Lung (tissue), 12 donors: Measurements from ENCODE around the gene CDK12. TPM values are rescaled to one million over a fixed set of nuclear protein-coding genes. Genes with fewer than 3 reads are reported as not detected.
"Not testable (repeated sequence)": the region's sequence is repeated elsewhere in the genome, so short reads cannot be mapped to it uniquely, and the experiment has no call there.

ENCODE experiments used
- ATAC-seq: fragments of 200-7000 bp; cut with Tn5 transposase; one replicate; pipeline ENCODE4 v1.9.1; 2020; ENCODE audit warnings: moderate number of reproducible peaks; ENCODE audit not compliant: insufficient read depth, low FRiP score
- DNase-seq, 3 donors: peaks; one replicate each; pipeline ENCODE4 v3.0.0-alpha.2; 2013 to 2017
- H3K27ac ChIP-seq, 2 donors: one replicate each; pipeline ENCODE4 v1.5.1; 2013; ENCODE audit warnings: mild to moderate bottlenecking in 2 of 2, moderate library complexity in 2 of 2, control low read depth in 1 of 2, inconsistent platforms in 1 of 2, low read depth in 1 of 2, low read length in 1 of 2
- H3K27me3 ChIP-seq, 3 donors: one replicate each; pipeline ENCODE4 v1.5.1; 2013; ENCODE audit warnings: low read length in 2 of 3; ENCODE audit not compliant: control insufficient read depth in 3 of 3, insufficient read depth in 3 of 3
- H3K36me3 ChIP-seq, 4 donors: one replicate each; pipeline ENCODE4 v1.5.1; 2013; ENCODE audit warnings: low read length in 4 of 4, mild to moderate bottlenecking in 1 of 4, moderate library complexity in 1 of 4; ENCODE audit not compliant: control insufficient read depth in 4 of 4, insufficient read depth in 4 of 4
- H3K4me1 ChIP-seq, 5 donors: one replicate each; pipeline ENCODE4 v1.5.1; 2013; ENCODE audit warnings: low read length in 5 of 5, mild to moderate bottlenecking in 2 of 5, moderate library complexity in 1 of 5; ENCODE audit not compliant: control insufficient read depth in 5 of 5, insufficient read depth in 5 of 5
- H3K4me3 ChIP-seq: one replicate; pipeline ENCODE4 v1.5.1; 2013; ENCODE audit warnings: mild to moderate bottlenecking, control low read depth, moderate library complexity
- H3K9ac ChIP-seq, 2 donors: one replicate each; pipeline ENCODE4 v1.5.1; 2013; ENCODE audit warnings: low read length in 2 of 2, control low read depth in 1 of 2; ENCODE audit not compliant: insufficient read depth in 1 of 2
- H3K9me3 ChIP-seq, 4 donors: one replicate each; pipeline ENCODE4 v1.5.1; 2013; ENCODE audit warnings: low read length in 3 of 4, mild to moderate bottlenecking in 1 of 4, moderate library complexity in 1 of 4; ENCODE audit not compliant: control insufficient read depth in 4 of 4, insufficient read depth in 3 of 4
- WGBS, 2 donors: extraction: QIAGEN DNeasy Blood & Tissue Kit; methylation state at CpG; one replicate each; pipeline ENCODE4 v1.1.7; 2013; 5-methylcytosine and 5-hydroxymethylcytosine counted together
- polyA plus RNA-seq, 2 donors: library from polyadenylated mRNA; stranded (reverse); fragments of 200-250 nt; gene quantifications; one replicate each; pipeline ENCODE4 v1.2.1, GENCODE V29; 2013
- total RNA-seq, 2 donors: library from RNA; depleted of rRNA in 1 of 2; stranded (reverse); fragments of >200 nt in 1 of 2; gene quantifications; one replicate each; pipeline ENCODE4 v1.2.1, GENCODE V29; 2014 to 2021
- TF ChIP-seq, protein P1 (sequence below): IDR thresholded peaks from 2 replicates; pipeline ENCODE4 v1.5.1; 2012; ENCODE audit warnings: mild to moderate bottlenecking; ENCODE audit errors: control extremely low read depth, extremely low read depth
- donor health status: control.
- donor health status: control.
- donor health status: Bipolar disorder and iron deficiency.
- donor health status: healthy.
- donor health status: DM: yes; HTN: yes; CAD: no.

The CDK12 gene
- total and polyA plus RNA-seq, 4 donors: 12.3 to 56.2 (median 35.5) TPM

DNA sequence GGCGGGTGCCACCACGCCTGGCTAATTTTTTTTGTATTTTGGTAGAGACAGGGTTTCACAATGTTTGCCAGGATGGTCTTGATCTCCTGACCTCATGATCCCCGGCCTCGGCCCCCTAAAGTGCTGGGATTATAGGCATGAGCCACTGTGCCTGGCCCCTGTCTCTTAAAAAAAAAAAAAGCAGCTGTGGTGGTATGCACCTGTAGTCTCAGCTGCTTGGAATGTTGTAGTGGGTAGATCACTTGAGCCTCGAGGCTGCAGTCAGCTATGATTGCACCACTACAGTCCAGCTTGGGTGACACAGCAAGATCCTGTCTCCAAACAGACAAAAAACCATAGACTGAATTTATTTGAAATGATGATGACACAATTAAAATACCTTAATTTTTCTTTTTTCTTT, 24.3 kb downstream of the CDK12 start:
- H3K4me3 ChIP-seq: no peak overlapping the region
- no peaks in the 10 kb centered on the region for H3K9me3 ChIP-seq
- no peaks in the 10 kb centered on the region for H3K27me3 ChIP-seq
- 75 to 80% methylated on average over 5 of the region's 5 CpGs for WGBS, 2 donors
- H3K27ac ChIP-seq: no peak overlapping the region
- H3K9ac ChIP-seq: no peak overlapping the region
- TF ChIP-seq, protein P1, sequence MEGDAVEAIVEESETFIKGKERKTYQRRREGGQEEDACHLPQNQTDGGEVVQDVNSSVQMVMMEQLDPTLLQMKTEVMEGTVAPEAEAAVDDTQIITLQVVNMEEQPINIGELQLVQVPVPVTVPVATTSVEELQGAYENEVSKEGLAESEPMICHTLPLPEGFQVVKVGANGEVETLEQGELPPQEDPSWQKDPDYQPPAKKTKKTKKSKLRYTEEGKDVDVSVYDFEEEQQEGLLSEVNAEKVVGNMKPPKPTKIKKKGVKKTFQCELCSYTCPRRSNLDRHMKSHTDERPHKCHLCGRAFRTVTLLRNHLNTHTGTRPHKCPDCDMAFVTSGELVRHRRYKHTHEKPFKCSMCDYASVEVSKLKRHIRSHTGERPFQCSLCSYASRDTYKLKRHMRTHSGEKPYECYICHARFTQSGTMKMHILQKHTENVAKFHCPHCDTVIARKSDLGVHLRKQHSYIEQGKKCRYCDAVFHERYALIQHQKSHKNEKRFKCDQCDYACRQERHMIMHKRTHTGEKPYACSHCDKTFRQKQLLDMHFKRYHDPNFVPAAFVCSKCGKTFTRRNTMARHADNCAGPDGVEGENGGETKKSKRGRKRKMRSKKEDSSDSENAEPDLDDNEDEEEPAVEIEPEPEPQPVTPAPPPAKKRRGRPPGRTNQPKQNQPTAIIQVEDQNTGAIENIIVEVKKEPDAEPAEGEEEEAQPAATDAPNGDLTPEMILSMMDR: no peak
- DNase-seq (peak in 1 of 3 donors; percentile 7), ATAC-seq (peak; percentile 41)
- peaks cover 3 to 13% (median 7%) of the 10 kb centered on the region in 4 donors for H3K36me3 ChIP-seq
- no peaks in the 10 kb centered on the region for H3K4me1 ChIP-seq

GRCh38 chr17:39486242-39486641, 25.0 kb downstream of the CDK12 start:
- Histone ChIP-seq H3K36me3 (peaks cover 3 to 16% (median 8%) of the 10 kb centered on the region in 4 donors), H3K9ac (no peak overlapping the region), H3K4me1 (no peaks in the 10 kb centered on the region), H3K4me3 (no peak overlapping the region), H3K27me3 (no peaks in the 10 kb centered on the region), H3K27ac (peak overlapping the region in 1 of 2 donors; percentile 59), H3K9me3 (no peaks in the 10 kb centered on the region)
- TF ChIP-seq, protein P1: no peak
- 45 to 66% methylated on average over 2 of the region's 2 CpGs for WGBS, 2 donors
- DNase-seq (no peak), ATAC-seq (no peak)

GRCh38 chr17:39487490-39487889, 26.2 kb downstream of the CDK12 start:
- 94 to 96% methylated on average over 3 of the region's 3 CpGs for WGBS, 2 donors
- ATAC-seq: not testable (repeated sequence)
- peaks cover 2 to 16% (median 9%) of the 10 kb centered on the region in 4 donors for H3K36me3 ChIP-seq

DNA sequence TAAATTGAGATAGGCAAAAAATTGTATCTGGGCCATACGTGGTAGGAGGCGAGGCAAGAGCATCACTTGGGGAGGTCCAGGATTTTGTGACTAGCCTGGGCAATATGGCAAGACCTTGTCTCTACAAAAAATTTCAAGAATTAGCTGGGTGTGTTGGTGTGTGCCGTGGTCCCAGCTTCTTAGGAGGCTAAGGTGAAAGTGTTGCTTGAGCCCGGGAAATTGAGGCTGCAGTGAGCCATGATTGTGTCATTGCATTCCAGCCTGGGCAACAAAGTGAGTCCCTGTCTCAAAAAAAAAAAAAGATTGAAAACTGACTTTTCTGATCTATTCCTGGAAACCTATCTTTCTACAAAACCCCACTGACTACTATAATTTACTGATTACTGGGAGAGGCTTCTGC, 26.7 kb downstream of the CDK12 start:
- Histone ChIP-seq H3K9me3 (no peaks in the 10 kb centered on the region), H3K27me3 (no peaks in the 10 kb centered on the region), H3K27ac (no peak overlapping the region), H3K4me1 (no peaks in the 10 kb centered on the region), H3K4me3 (no peak overlapping the region), H3K9ac (no peak overlapping the region), H3K36me3 (peaks cover 0 to 18% (median 11%) of the 10 kb centered on the region in 4 donors)
- no peak for ATAC-seq
- DNase-seq: no peak
- TF ChIP-seq, protein P1: no peak
- 95 to 96% methylated on average over 4 of the region's 4 CpGs for WGBS, 2 donors

More at GRCh38 chr17:39487490-39487889, 26.2 kb downstream of the CDK12 start:
- H3K9me3 ChIP-seq, H3K4me1 ChIP-seq, H3K9ac ChIP-seq, H3K27ac ChIP-seq, DNase-seq, H3K4me3 ChIP-seq, H3K27me3 ChIP-seq: not testable (repeated sequence)

DNA sequence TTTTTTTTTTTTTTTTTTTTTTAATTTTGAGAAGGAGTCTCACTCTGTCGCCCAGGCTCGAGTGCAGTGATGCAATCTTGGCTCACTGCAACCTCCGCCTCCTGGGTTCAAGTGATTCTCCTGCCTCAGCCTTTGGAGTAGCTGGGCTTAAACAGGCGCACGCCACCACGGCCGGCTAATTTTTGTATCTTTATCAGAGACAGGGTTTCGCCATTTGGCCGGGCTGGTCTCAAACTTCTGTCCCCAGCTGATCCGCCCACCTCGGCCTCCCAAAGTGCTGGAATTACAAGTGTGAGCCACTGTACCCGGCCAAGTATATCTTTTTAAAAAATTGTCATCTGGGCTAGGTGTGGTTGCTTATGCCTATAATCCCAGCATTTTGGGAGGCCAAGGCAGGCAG, 35.6 kb downstream of the CDK12 start:
- peaks cover 7 to 38% (median 37%) of the 10 kb centered on the region in 4 donors for H3K36me3 ChIP-seq
- not testable (repeated sequence) for H3K4me1 ChIP-seq, H3K27me3 ChIP-seq, H3K27ac ChIP-seq, DNase-seq, H3K9me3 ChIP-seq, H3K9ac ChIP-seq, ATAC-seq, H3K4me3 ChIP-seq
- WGBS, 2 donors: 87 to 94% methylated on average over 12 of the region's 12 CpGs
